Measurements from ENCODE around the gene ZDHHC3.
"Not testable (repeated sequence)": the region's sequence is repeated elsewhere in the genome, so short reads cannot be mapped to it uniquely, and the experiment has no call there.

The ZDHHC3 gene

DNA sequence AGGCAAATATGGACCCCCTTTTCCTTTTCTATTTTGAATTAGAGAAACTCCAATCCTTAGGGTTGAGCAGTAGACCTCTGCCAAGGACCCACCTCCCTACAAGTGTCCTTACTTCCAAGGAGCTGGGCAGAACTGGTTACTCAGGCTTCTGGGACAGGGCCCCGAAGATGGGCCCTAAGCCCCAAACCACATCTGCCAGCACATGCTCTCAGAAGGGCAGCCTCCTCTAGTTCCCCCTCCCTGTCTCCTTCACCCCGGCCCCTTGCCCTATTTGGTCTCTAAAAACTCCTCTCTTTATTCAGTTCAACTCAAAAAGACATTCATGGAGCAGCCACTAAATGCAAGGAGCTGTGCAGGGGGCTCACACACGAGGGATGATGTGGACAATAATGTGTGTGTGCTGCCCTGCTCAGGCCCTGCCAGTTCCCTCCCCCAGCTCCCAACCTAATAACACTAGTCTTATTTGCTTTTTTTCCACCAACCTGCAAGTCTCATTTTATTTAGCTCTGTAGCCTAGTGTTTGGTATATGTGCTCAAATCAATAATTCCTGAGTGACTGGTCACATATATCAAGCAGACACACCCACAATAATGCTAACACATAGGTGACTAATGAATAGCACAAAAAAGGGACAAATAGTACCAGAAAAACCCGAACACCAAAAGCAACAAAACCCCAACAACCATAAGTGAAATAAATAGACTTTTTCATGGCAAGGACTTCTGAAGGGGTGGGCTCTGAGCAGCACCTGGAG lies 12.2 kb downstream of the ZDHHC3 start:
- no peak for DNase-seq (ENCODE audit: low read depth)

DNA sequence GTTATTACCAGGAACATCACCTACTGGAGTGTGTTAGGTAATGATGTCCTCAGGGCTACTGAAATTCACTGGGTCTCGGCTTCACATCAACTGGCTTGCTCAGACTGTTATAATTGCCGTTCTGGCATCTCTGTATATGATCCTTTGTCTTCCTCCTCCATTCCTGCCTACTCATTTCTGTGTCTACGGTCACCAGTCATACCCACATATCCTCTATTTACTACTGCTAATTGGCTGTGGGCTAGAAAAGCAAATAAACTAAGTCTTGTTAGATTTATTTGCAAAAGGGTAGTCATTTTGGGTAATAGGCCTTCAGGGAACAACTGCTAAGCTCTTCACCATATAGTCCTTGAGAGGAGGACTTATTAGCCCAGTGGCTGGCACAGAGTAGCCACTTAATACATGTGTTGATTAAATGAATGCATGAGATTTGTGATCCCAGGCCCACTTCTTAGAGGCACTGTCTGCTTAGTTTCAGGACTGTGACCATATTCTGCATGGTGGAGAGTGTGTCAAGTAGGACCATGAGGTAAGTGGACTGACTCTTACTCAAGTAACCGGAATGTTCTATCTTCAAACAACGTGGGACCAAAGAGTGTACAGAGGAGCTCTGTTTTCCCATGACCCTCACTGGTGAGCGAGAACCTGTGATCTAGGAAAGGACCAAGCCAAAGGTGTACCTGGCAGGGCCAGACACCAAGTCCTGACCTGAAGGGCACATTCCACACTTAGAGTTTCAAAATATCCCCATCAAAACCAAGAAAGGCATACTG lies 13.2 kb downstream of the ZDHHC3 start:
- DNase-seq (ENCODE audit: low read depth) = peak; percentile 79

DNA sequence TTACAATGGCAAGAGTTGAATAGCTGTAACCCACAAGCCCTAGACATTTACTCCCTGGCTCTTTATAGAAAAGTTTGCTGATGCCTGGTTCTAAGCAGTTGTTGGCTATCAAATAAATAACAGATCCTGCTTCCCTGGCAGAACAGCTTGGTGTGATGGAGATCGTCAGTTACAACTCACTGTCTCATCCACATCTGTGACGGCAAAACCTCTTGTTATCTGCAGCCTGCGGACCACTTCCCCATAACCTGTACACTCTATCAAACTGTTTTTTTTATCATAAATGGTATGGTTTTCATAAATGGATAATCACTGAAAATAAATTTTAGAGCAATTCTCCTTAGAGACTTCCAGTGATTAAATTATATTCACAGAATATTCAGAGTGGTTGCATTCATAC lies 14.1 kb downstream of the ZDHHC3 start:
- no peak for DNase-seq (ENCODE audit: low read depth)

- DNase-seq (ENCODE audit: low read depth) = no peak
Observed at GRCh38 chr3:44960387-44961026, 15.5 kb downstream of the ZDHHC3 start.

DNA sequence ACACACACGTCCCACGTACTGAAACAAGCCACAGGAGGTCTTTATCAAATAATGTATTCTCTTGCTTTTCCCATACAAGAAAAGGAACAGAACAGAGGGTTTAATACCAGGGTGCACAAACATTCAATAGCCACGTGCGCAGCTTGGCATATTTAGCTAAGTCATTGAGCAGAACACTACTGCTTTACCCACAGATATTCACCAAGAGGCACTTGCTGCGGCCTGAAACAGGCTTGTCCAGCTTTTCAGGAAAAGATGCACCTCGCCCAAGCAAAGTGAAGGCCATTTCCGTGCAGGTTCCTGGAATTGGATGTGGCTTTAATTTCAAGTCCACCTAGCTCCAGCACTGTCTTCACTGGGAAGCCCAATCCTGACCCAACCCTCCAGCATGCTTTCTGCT lies 17.6 kb downstream of the ZDHHC3 start:
- DNase-seq (ENCODE audit: low read depth) = no peak

DNA sequence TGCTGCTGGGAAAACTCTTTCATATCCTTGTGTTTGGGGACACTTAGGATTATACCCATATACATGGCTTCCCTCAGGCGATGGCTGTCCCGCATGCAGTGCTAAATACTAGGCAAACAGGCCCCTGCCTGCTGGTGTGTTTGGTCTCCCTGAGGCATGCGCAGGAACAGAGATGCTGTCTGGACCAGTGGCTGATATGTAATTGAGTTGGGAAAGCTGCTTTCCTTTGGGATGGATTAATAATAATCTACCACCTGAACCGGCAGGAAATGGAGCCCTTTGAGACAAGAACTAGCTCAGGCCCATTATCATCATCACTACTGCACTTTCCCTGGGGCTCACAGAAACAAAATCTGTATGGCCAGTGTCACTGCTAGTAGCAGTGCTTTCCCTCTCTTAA lies 18.0 kb downstream of the ZDHHC3 start:
- DNase-seq (ENCODE audit: low read depth) = no peak

GRCh38 chr3:44955917-44956316 lies 20.1 kb downstream of the ZDHHC3 start:
- no peak for DNase-seq (ENCODE audit: low read depth)

- DNase-seq (ENCODE audit: low read depth) = peak; percentile 32
Observed at GRCh38 chr3:44954962-44955361, 21.0 kb downstream of the ZDHHC3 start.

- no peak for DNase-seq (ENCODE audit: low read depth)
Observed at GRCh38 chr3:44954304-44954703, 21.7 kb downstream of the ZDHHC3 start.

DNA sequence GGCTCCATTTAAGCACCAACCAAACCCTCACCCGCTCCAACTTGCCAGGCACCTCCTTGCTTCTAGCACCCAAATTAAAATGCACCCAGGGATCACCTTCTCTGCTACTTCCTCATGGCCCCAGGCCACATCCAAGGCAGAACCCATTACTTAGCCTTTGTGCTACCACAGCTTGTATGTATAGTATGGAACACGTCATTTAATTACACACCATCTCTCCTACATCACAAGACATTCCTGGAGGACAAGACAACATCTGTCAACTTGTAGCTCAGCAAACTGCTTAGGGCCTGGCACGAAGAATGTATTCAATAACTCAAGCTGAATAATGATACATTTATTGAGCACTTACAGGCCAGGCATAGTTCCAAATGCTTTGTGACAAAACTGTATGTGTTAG lies 23.3 kb downstream of the ZDHHC3 start:
- DNase-seq (ENCODE audit: low read depth) = no peak

- DNase-seq (ENCODE audit: low read depth) = no peak
Observed at GRCh38 chr3:44950275-44950734, 25.7 kb downstream of the ZDHHC3 start.

GRCh38 chr3:44949770-44950169 lies 26.2 kb downstream of the ZDHHC3 start:
- DNase-seq (ENCODE audit: low read depth) = not testable (repeated sequence)

DNA sequence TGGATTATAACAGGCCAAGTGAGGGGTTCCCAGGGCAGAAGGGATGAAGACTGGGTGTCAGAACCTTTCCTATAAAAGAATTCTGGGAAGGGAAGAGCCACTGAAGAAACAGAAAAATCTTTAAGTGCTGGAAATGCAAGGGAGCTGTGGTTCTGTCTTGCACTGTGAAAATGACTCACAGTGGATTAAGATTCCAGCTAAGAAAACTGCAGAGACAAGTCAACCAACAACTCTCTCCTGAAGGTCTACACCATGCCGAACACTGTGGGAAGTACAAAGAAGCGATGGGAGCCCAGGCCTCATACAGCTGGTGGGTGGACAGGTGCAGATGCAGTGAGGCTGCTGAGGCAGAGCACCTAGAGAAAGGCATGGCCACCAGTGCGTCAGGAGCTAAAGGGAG lies 27.7 kb downstream of the ZDHHC3 start:
- DNase-seq (ENCODE audit: low read depth) = no peak

DNA sequence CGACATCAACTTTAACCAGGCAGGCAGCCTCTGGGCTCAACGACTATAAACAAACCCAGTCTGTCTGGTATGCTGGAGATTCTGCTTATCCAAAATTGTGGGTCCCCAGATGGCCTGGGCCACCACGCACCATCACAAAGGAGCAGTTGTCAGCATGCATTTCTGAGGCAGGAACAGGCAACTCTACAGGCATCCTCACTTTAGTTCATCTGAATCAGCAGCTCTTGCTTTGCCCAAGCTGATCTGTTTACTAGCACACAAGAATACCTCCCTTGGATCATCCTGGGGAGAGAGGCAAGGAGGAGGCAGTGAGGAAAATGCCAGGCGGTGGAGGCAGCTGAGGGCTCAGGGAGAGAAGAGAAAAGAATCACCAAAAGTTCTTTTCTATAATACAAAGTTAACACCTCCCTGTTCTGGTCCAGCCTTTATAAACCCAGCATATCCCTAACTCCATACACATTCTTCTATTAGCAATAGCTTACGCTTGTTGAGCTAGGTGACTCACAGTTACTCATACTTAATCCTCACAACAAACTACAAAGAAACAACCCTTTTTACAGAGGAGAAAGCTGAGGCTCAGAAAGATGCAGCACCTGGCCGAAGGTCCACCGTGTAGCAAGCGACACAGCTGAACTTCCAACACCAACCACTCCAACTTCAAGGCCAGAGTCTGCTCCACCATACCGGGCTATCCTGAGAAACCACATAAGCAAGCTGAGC lies 33.6 kb downstream of the ZDHHC3 start:
- peak; percentile 51 for DNase-seq (ENCODE audit: low read depth)

DNA sequence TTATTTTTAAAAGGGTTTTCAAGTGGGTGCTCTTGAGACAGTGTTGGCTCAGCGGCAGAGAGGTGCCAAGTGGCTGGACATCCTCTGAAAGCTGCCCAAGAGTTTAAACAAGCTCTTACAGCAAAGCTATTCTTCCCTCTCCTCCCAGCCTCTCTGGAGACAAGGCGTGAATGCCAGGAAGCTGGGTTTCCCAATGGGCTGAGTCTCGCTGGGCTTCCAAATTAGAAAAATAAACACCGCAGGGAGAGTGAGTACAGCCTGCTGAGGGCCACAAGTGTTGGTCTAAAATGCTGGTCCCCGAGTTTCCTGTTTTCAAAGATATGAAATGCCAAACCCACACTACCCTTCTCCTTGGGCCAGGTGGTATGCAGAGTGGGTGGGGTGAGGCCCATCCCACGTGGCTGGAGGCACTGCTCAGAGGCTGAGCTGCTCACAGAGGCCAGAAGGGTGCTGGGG lies 36.4 kb downstream of the ZDHHC3 start:
- peak; percentile 8 for DNase-seq (ENCODE audit: low read depth)

- no peak for DNase-seq (ENCODE audit: low read depth)
Observed at GRCh38 chr3:44932986-44933944, 42.7 kb downstream of the ZDHHC3 start.

DNA sequence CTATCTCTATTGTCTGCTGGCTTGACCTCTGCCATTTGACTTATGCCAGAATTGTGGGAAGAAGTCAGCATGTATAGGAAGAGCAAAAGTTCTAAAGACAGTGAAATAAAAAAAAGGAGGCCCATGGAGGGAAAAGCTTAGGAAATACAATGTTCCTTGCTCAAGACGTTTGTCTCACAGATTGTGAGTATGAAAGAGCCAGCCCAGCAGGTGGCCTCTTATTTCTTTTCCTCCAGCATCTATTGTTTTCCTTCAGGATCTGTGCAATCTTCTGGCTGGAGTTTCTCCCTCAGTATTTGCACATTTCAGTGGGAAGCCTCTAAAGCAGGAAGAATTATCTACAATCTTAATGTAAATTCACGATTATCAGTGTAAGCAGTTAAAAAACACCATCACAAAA lies 43.7 kb downstream of the ZDHHC3 start:
- DNase-seq (ENCODE audit: low read depth) = no peak

DNA sequence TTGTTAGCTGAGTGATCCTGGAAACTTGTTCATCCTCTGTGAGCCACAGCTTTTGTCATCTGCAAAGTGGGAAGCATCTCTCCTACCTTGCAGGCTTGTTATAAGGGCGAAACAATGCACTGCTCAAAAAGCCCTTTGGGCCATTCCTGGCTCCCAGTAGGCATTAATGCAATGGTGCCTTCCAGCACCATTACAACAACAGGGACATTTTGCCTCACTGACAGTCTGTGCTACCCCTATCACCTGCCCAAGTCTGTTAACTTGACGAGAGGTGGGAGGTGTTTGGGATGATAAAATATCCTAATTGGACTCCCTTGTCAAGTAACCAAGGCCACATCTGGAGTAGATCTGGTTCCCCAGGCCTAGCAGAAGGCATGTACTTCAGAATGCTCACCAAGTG lies 44.2 kb downstream of the ZDHHC3 start:
- no peak for DNase-seq (ENCODE audit: low read depth)

GRCh38 chr3:44930911-44931310 lies 45.1 kb downstream of the ZDHHC3 start:
- DNase-seq (ENCODE audit: low read depth) = no peak

DNA sequence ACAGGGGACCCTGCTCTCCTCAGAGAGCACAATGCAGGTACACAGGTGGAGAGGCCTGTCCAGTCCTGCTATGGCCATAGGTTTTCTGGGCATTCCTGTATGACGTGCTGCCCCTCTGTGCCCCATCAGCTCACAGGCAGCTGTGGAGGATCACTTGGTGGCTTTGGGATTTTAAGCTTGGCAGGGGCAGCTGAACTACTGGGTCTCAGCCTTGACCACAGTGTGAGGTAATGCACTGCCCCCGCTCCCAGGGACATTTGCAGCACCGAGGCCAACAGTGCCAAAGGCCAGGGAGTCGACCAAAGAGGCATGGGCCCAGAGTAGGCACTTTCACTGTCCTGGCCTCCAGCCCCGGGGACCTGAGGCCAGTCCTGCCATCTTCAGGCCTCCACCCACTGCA lies 46.2 kb downstream of the ZDHHC3 start:
- DNase-seq (ENCODE audit: low read depth) = no peak

- no peak for DNase-seq (ENCODE audit: low read depth)
Observed at GRCh38 chr3:44927371-44927770, 48.6 kb downstream of the ZDHHC3 start.
